Gastroesophageal sphincter (tissue), 4 donors: ENCODE results near the gene MTMR6. TPM values are rescaled to one million over a fixed set of nuclear protein-coding genes. Genes with fewer than 3 reads are reported as not detected.
"Not testable (repeated sequence)": the region's sequence is repeated elsewhere in the genome, so short reads cannot be mapped to it uniquely, and the experiment has no call there.

Source experiments
- ATAC-seq: fragments of 150-250 bp; one replicate; pipeline ENCODE4 v1.9.1; 2016; ENCODE audit warnings: mild to moderate bottlenecking, moderate library complexity
- H3K27ac ChIP-seq, 4 donors: fragments of 200-600 bp; sonication (generic) in 3 of 4; 1 replicate in 3 of 4; 2 replicates in 1 of 4; pipeline ENCODE4 v1.5.1; 2016 to 2019
- H3K27me3 ChIP-seq: fragments of 200-600 bp; sonication (generic); one replicate; pipeline ENCODE4 v1.5.1; 2019
- H3K36me3 ChIP-seq, 2 donors: fragments of 200-600 bp; sonication (generic); one replicate each; pipeline ENCODE4 v1.5.1; 2019; ENCODE audit warnings: control low read depth in 1 of 2
- H3K4me1 ChIP-seq, 3 donors: fragments of 200-600 bp; sonication (generic); 1 replicate in 2 of 3; 2 replicates in 1 of 3; pipeline ENCODE4 v1.5.1; 2016 to 2019; ENCODE audit warnings: control low read depth in 2 of 3
- H3K4me3 ChIP-seq, 2 donors: fragments of 200-600 bp; sonication (generic); one replicate each; pipeline ENCODE4 v1.5.1; 2019; ENCODE audit warnings: mild to moderate bottlenecking in 1 of 2, moderate library complexity in 1 of 2
- H3K9me3 ChIP-seq, 3 donors: fragments of 200-600 bp; sonication (generic); one replicate each; pipeline ENCODE4 v1.5.1; 2017 to 2019; ENCODE audit warnings: control low read depth in 2 of 3
- CTCF ChIP-seq, 4 experiments: fragments of 200-600 bp in 2 of 4; fragments of 450-650 bp in 2 of 4; sonication (generic) in 1 of 4; IDR thresholded peaks; one replicate each; pipeline ENCODE4 v1.5.1; 2017 to 2019; ENCODE audit warnings: antibody characterized with exemption in 4 of 4, mild to moderate bottlenecking in 2 of 4, moderate library complexity in 2 of 4
- EP300 ChIP-seq: sonication (generic); formaldehyde crosslinking; IDR thresholded peaks from one replicate; pipeline ENCODE4 v1.6.1; 2017; ENCODE audit warnings: antibody characterized with exemption, mild to moderate bottlenecking
- POLR2A ChIP-seq, 2 donors: fragments of 450-650 bp; IDR thresholded peaks; one replicate each; pipeline ENCODE4 v1.6.1; 2017; ENCODE audit warnings: antibody characterized with exemption in 2 of 2, mild to moderate bottlenecking in 2 of 2, moderate library complexity in 1 of 2
- POLR2AphosphoS5 ChIP-seq: sonication (generic); formaldehyde crosslinking; IDR thresholded peaks from one replicate; pipeline ENCODE4 v1.6.1; 2017; ENCODE audit warnings: antibody characterized with exemption
- WGBS, 2 donors: methylation state at CpG; one replicate each; pipeline ENCODE4 v1.1.5; 2018; ENCODE audit warnings: low coverage in 1 of 2; 5-methylcytosine and 5-hydroxymethylcytosine counted together
- total RNA-seq, 4 donors: library from RNA; depleted of rRNA; stranded (reverse); fragments of >200 nt; gene quantifications; one replicate each; pipeline ENCODE4 v1.1.0, GENCODE V29; 2016

MTMR6 gene
- total RNA-seq, 4 donors from 2014 or later: 22.1 to 30.5 (median 25.0) TPM

- H3K9me3 ChIP-seq: no peaks in the 10 kb centered on the region
- H3K27ac ChIP-seq: no peak overlapping the region
- H3K36me3 ChIP-seq: peaks cover 0 to 92% of the 10 kb centered on the region in 2 donors
- no peak overlapping the region for H3K4me3 ChIP-seq
- 67 to 82% methylated on average over 1 of the region's 1 CpG for WGBS, 2 donors
- no peak for ATAC-seq
- TF ChIP-seq CTCF (IDR thresholded peaks at IDR 0.05) (no peak), EP300 (no peak), POLR2A (IDR thresholded peaks at IDR 0.05) (no peak), POLR2AphosphoS5 (no peak)
- no peaks in the 10 kb centered on the region for H3K4me1 ChIP-seq
- H3K27me3 ChIP-seq: no peaks in the 10 kb centered on the region
These were observed 32.5 kb upstream of the MTMR6 start for GRCh38 chr13:25319771-25320170.

GRCh38 chr13:25318946-25319345 lies 31.7 kb upstream of the MTMR6 start:
- H3K36me3 ChIP-seq: peaks cover 0 to 92% of the 10 kb centered on the region in 2 donors
- H3K9me3 ChIP-seq: not testable (repeated sequence)
- 84 to 85% methylated on average over 4 of the region's 4 CpGs for WGBS, 2 donors

GRCh38 chr13:25310891-25311290 lies 23.6 kb upstream of the MTMR6 start:
- no peak overlapping the region for H3K27ac ChIP-seq
- H3K4me3 ChIP-seq: no peak overlapping the region
- no peaks in the 10 kb centered on the region for H3K27me3 ChIP-seq
- 96 to 100% methylated on average over 3 of the region's 3 CpGs for WGBS, 2 donors
- no peaks in the 10 kb centered on the region for H3K9me3 ChIP-seq
- no peak for ATAC-seq
- peaks cover 0 to 81% of the 10 kb centered on the region in 2 donors for H3K36me3 ChIP-seq
- no peaks in the 10 kb centered on the region for H3K4me1 ChIP-seq
- TF ChIP-seq CTCF (IDR thresholded peaks at IDR 0.05) (no peak), POLR2A (IDR thresholded peaks at IDR 0.05) (no peak), EP300 (no peak), POLR2AphosphoS5 (no peak)

More at GRCh38 chr13:25318946-25319345, 31.7 kb upstream of the MTMR6 start:
- not testable (repeated sequence) for ATAC-seq, H3K4me3 ChIP-seq, H3K4me1 ChIP-seq, H3K27me3 ChIP-seq, H3K27ac ChIP-seq

GRCh38 chr13:25306671-25307464 lies 19.6 kb upstream of the MTMR6 start:
- Histone ChIP-seq H3K27ac (no peak overlapping the region), H3K36me3 (peaks cover 0 to 49% of the 10 kb centered on the region in 2 donors), H3K9me3 (no peaks in the 10 kb centered on the region), H3K4me3 (no peak overlapping the region), H3K4me1 (peaks cover 0 to 31% (median 6%) of the 10 kb centered on the region in 3 donors), H3K27me3 (no peaks in the 10 kb centered on the region)
- no peak for ATAC-seq
- TF ChIP-seq CTCF (IDR thresholded peaks at IDR 0.05) (no peak), POLR2A (IDR thresholded peaks at IDR 0.05) (no peak), EP300 (no peak), POLR2AphosphoS5 (no peak)
- WGBS, 2 donors: 82 to 92% methylated on average over 5 to 7 of the region's 7 CpGs

- Histone ChIP-seq H3K27me3 (peaks cover 2% of the 10 kb centered on the region), H3K27ac (peak overlapping the region; percentile 87 to 96 (median 90)), H3K4me3 (peak overlapping the region; percentile 81 to 87), H3K36me3 (peaks cover 0 to 7% of the 10 kb centered on the region in 2 donors), H3K4me1 (peaks cover 0 to 37% (median 6%) of the 10 kb centered on the region in 3 donors), H3K9me3 (no peaks in the 10 kb centered on the region)
- TF ChIP-seq CTCF (IDR thresholded peaks at IDR 0.05) (no peak), POLR2AphosphoS5 (no peak), EP300 (no peak), POLR2A (IDR thresholded peaks at IDR 0.05) (no peak)
- WGBS, 2 donors: 5 to 12% methylated on average over 6 to 7 of the region's 7 CpGs
- ATAC-seq: no peak
These were observed 14.8 kb upstream of the MTMR6 start for GRCh38 chr13:25302121-25302520.
